Neural progenitor cell (in vitro differentiated cells): ENCODE data around the gene DBH.

Source experiments
- EZH2phosphoT487 ChIP-seq: fragments of 200-600 bp; sonication (generic); IDR thresholded peaks from 2 replicates; pipeline ENCODE4 v1.6.1; 2017; ENCODE audit warnings: antibody characterized with exemption
- TF ChIP-seq, protein P1 (sequence below): fragments of 200-600 bp; sonication (generic); IDR thresholded peaks from 2 replicates; pipeline ENCODE4 v1.5.1; 2017; ENCODE audit warnings: antibody characterized with exemption, mild to moderate bottlenecking

DNA sequence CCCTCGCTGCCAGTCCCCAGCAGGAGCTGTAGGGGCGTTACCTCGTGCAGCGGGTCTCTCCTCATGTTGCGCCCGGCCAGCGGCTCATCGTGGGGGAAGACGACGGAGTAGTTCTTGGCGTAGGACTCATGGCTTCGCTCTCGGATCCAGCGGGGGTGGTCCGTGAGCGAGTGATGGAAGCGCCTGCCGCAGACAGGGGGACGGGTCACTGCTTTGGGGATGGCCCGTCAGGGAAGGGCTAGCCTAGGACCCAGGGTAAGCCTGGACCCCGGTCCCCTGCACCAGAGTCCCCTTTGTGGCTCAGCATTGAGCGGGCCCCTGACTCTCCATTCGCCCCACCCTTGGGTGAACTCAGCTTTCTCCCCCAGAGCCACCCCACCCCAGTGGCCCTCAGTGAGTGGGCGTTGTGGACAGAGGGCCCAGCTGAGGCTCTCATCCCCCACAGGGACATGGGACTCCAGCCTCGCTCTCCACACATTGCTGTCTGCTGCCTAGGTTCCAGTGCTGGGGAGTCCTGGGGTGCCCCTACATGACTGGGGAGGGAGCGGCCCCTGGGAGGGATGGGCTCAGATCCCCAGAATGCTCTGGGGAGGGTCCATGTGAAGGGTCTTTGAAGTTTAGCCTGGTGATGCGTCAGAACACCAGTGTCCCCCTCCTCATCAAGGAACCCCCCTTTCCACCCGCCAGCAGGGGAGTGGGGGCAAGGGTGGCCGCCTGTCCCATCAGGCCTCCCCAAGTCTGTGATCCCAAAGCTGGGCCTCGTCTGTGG is 72.3 kb downstream of the DBH start:
- TF ChIP-seq, protein P1, sequence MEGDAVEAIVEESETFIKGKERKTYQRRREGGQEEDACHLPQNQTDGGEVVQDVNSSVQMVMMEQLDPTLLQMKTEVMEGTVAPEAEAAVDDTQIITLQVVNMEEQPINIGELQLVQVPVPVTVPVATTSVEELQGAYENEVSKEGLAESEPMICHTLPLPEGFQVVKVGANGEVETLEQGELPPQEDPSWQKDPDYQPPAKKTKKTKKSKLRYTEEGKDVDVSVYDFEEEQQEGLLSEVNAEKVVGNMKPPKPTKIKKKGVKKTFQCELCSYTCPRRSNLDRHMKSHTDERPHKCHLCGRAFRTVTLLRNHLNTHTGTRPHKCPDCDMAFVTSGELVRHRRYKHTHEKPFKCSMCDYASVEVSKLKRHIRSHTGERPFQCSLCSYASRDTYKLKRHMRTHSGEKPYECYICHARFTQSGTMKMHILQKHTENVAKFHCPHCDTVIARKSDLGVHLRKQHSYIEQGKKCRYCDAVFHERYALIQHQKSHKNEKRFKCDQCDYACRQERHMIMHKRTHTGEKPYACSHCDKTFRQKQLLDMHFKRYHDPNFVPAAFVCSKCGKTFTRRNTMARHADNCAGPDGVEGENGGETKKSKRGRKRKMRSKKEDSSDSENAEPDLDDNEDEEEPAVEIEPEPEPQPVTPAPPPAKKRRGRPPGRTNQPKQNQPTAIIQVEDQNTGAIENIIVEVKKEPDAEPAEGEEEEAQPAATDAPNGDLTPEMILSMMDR, result no peak
- no peak for TF ChIP-seq EZH2phosphoT487
